T-helper 1 cell treated with Interleukin-12 subunit alpha and Interleukin-12 subunit beta and Interleukin-4 antibody, amounts not matched to agents 30 ng/mL and 1 ng/mL, for 36 hours (primary cell): ENCODE measurements around the gene LRPPRC. TPM values are rescaled to one million over a fixed set of nuclear protein-coding genes. Genes with fewer than 3 reads are reported as not detected.

ENCODE experiments used
- total RNA-seq: library from RNA; stranded (reverse); gene quantifications from 2 replicates; pipeline ENCODE4 v1.2.3, GENCODE V29; 2022

The LRPPRC gene
- total RNA-seq, 1 donor from 2014 or later: 88.0 TPM

Other genes starting within 250 kb of the LRPPRC start
- gene DYNC2LI1, start 221.9 kb downstream of the LRPPRC start, total RNA-seq: 3.6 and 4.0 TPM in 2 replicates
- gene ABCG5, start 157.2 kb downstream of the LRPPRC start, total RNA-seq: not detected in 2 replicates
- gene ABCG8, start 157.0 kb downstream of the LRPPRC start, total RNA-seq: not detected in 2 replicates
- 48.5 and 52.9 TPM in 2 replicates for gene PPM1B, start 172.9 kb upstream of the LRPPRC start, total RNA-seq